Measurements from ENCODE around the gene EMC1. TPM values are rescaled to one million over a fixed set of nuclear protein-coding genes. Genes with fewer than 3 reads are reported as not detected.

Gene EMC1
- total and polyA plus RNA-seq, 9 donors: 15.0 to 53.9 (median 34.4) TPM

DNA sequence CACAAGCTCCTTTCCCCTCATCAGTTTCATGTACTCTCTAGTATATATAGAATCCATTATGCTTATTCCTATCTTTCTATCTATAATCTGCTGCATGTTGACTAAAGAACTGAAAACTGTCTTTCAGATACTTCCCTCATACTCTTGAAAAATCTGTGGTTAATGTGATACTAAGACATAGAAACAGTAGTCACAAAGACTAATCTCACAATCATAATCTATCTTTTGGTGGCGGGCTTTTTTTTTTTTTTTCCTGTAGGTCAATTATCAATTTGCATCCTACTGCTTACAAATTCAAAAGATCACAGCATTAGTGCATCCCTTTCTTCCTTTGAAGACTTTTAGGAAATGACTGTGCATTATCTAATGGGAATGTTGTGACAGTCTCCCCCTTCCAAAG, 45.9 kb downstream of the EMC1 start:
- Histone ChIP-seq H3K4me1 (ENCODE audit: insufficient read depth) (peaks cover 6% of the 10 kb centered on the region), H3K9me3 (no peaks in the 10 kb centered on the region), H3K27ac (no peak overlapping the region), H3K36me3 (no peaks in the 10 kb centered on the region), H3K4me3 (no peak overlapping the region), H3K27me3 (no peaks in the 10 kb centered on the region)
- WGBS, 3 donors: 79 to 98% (median 97%) methylated on average over 1 of the region's 1 CpG
- DNase-seq: no peak
- intact Hi-C loops (cut with DNase I): no loop called here
- no peak for TF ChIP-seq POLR2A (IDR thresholded peaks at IDR 0.05)
- no peak for TF ChIP-seq EP300 (IDR thresholded peaks at IDR 0.05)
- TF ChIP-seq CTCF (IDR thresholded peaks at IDR 0.05): no peak

DNA sequence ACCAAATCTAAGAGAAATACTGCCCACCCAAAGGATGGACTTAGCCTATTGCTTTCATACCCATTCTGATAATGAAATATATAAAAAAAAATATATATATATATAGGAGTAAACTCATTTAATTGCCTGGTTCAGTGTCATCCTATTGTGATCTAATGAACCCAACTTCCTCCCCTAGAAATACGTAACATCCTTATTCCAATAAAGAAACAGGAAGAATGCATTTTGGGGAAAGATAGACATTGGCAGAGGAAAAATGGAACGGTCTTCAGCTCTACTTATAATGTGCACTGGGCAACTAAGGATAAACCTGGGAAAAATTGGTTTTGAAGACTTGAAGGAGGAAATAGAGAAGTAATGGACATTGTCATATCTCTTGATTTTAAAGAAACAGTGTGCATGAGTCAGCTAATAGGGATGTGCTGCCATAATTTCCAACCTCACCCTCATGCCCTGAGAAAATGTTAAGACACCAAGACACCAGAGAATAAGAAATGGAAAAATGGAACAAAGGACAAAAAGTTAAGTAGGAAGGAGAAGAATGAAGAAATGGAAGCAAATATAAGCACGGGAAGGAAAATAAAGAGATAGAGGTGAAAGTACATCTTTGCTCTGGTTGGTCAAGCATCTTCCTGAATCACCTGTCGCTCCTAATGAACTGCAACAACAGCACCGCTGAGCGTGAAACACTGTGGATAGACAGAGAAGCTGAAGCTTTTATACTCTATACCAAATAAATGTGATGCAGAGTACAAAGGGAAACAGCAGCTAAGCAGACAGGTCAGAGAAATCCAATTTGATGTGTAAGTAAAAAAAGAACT, 46.7 kb downstream of the EMC1 start:
- no peak for DNase-seq
- Histone ChIP-seq H3K4me3 (no peak overlapping the region), H3K9me3 (no peaks in the 10 kb centered on the region), H3K36me3 (no peaks in the 10 kb centered on the region), H3K4me1 (ENCODE audit: insufficient read depth) (peaks cover 6% of the 10 kb centered on the region), H3K27ac (no peak overlapping the region), H3K27me3 (no peaks in the 10 kb centered on the region)
- intact Hi-C loops (cut with DNase I): no loop called here
- TF ChIP-seq POLR2A (IDR thresholded peaks at IDR 0.05) (no peak), CTCF (IDR thresholded peaks at IDR 0.05) (no peak), EP300 (IDR thresholded peaks at IDR 0.05) (no peak)
- WGBS, 3 donors: 86 to 89% (median 88%) methylated on average over 6 of the region's 6 CpGs

- TF ChIP-seq POLR2A (IDR thresholded peaks at IDR 0.05) (no peak), EP300 (IDR thresholded peaks at IDR 0.05) (no peak), CTCF (IDR thresholded peaks at IDR 0.05) (no peak)
- Histone ChIP-seq H3K9me3 (no peaks in the 10 kb centered on the region), H3K27ac (no peak overlapping the region), H3K4me1 (ENCODE audit: insufficient read depth) (peaks cover 6% of the 10 kb centered on the region), H3K36me3 (no peaks in the 10 kb centered on the region), H3K4me3 (no peak overlapping the region), H3K27me3 (no peaks in the 10 kb centered on the region)
- DNase-seq: no peak
- WGBS, 3 donors: 67 to 75% (median 72%) methylated on average over 2 of the region's 2 CpGs
- intact Hi-C loops (cut with DNase I): no loop called here
These were observed 47.9 kb downstream of the EMC1 start for GRCh38 chr1:19203440-19203839.

DNA sequence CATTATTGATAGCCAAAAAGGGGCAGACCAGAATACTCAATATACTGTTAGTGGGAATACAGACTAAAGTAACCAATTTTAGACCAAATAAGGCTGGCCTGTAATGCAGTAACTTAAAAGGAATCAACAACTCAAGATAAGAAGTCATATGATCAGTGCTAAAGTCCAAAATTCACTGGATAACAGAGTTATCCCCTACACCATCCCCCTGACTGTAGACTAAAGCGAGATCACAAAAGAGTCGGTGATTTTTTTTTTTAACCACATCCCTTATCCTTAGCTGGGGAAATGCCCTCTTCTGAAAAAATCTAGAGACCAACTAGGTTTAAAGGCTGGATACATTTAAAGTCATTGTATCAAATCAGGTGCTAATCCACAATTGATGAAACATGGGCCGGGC, 48.9 kb downstream of the EMC1 start:
- TF ChIP-seq CTCF (IDR thresholded peaks at IDR 0.05) (no peak), EP300 (IDR thresholded peaks at IDR 0.05) (no peak), POLR2A (IDR thresholded peaks at IDR 0.05) (no peak)
- Histone ChIP-seq H3K4me1 (ENCODE audit: insufficient read depth) (peaks cover 5% of the 10 kb centered on the region), H3K9me3 (no peaks in the 10 kb centered on the region), H3K36me3 (no peaks in the 10 kb centered on the region), H3K27ac (no peak overlapping the region), H3K27me3 (no peaks in the 10 kb centered on the region), H3K4me3 (no peak overlapping the region)
- no peak for DNase-seq
- WGBS, 3 donors: 34 to 45% (median 35%) methylated on average over 3 of the region's 3 CpGs
- intact Hi-C loops (cut with DNase I): no loop called here

All from ovary (tissue), 9 donors.